Measurements from ENCODE around the gene TBC1D4.

TBC1D4 gene

DNA sequence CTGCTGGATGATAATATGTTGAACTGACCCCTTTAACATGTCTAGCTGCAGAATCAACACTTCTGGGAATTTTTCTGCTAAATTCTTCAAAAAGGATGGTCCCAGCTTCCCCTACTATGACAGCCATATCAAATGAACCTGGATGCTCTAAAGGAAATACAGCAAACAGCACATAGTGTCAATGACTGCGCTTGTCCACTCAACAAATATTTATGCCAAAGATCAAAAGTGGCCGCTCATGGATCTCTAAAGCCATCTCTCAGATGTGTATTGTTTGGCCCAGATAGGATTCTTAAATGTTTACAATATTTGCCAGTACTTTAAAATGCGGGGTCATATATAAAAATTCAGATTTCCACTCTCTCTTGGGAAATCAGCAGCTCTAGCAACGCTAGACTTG lies 3.3 kb downstream of the TBC1D4 start:
- H3K4me3 ChIP-seq (ENCODE audit: low read length) = no peak overlapping the region
- TF ChIP-seq, protein P1, sequence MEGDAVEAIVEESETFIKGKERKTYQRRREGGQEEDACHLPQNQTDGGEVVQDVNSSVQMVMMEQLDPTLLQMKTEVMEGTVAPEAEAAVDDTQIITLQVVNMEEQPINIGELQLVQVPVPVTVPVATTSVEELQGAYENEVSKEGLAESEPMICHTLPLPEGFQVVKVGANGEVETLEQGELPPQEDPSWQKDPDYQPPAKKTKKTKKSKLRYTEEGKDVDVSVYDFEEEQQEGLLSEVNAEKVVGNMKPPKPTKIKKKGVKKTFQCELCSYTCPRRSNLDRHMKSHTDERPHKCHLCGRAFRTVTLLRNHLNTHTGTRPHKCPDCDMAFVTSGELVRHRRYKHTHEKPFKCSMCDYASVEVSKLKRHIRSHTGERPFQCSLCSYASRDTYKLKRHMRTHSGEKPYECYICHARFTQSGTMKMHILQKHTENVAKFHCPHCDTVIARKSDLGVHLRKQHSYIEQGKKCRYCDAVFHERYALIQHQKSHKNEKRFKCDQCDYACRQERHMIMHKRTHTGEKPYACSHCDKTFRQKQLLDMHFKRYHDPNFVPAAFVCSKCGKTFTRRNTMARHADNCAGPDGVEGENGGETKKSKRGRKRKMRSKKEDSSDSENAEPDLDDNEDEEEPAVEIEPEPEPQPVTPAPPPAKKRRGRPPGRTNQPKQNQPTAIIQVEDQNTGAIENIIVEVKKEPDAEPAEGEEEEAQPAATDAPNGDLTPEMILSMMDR (conservative IDR thresholded peaks at IDR 0.05; ENCODE audit: low read length) = no peak

DNA sequence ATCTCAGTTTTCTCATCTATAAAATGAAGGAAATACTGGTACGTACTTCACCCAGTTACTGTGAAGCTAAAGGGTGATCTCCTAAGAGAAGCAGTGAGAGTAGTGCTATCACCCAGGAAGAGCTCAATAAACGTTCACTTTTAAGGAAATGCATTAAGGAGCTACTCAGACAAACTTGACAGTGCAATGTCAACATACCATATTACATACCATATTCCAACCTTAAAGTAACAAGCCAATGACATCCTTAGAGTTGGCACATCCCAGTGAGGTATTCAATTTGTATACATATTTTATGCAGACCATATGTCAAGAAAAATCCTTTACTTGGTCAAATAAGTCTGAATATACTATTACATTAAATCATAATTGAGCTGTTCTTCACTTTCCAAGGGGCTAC lies 7.0 kb downstream of the TBC1D4 start:
- no peak overlapping the region for H3K4me3 ChIP-seq (ENCODE audit: low read length)
- TF ChIP-seq, protein P1 (conservative IDR thresholded peaks at IDR 0.05; ENCODE audit: low read length) = no peak
- DNase-seq (ENCODE audit: low read depth) = no peak

More for the DNA sequence above, 3.3 kb downstream of the TBC1D4 start:
- DNase-seq (ENCODE audit: low read depth) = no peak

- H3K4me3 ChIP-seq (ENCODE audit: low read length) = no peak overlapping the region
- TF ChIP-seq, protein P1 (conservative IDR thresholded peaks at IDR 0.05; ENCODE audit: low read length) = no peak
- no peak for DNase-seq (ENCODE audit: low read depth)
Observed at GRCh38 chr13:75473468-75473867, 8.5 kb downstream of the TBC1D4 start.

DNA sequence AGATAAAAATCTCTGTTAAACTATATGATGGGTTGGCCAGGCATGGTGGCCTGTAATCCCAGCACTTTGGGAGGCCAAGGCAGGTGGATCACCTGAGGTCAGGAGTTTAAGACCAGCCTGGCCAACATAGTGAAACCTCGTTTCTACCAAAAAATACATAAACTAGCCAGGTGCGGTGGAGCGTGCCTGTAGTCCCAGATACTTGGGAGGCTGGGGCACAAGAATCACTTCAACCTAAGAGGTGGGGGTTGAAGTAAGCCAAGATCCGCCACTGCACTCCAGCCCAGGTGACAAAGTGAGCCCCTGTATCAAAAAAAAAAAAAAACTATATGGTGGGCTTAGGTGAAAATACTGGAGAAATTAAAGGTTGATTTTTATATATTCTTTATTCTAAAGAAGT lies 11.3 kb downstream of the TBC1D4 start:
- TF ChIP-seq, protein P1 (conservative IDR thresholded peaks at IDR 0.05; ENCODE audit: low read length) = no peak
- no peak overlapping the region for H3K4me3 ChIP-seq (ENCODE audit: low read length)
- no peak for DNase-seq (ENCODE audit: low read depth)

DNA sequence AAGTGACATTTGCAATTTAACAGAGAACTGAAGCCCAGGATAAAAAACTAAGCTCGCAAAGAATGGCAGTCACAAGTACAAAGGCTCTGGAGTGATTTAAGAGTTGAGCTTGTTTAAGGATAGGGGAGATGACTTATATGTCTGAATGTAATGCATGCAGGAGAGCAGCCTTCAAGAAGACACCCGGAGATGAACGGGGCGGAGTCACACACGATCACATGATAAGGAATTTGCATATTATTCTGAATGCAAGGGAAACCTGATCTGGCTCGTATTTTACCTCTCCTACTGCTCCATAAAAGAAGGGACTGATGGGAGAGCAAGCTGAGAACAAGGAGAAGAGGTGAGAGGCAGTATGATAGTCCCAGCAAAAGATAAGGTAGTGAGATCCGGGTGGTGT lies 12.9 kb downstream of the TBC1D4 start:
- H3K4me3 ChIP-seq (ENCODE audit: low read length) = no peak overlapping the region
- TF ChIP-seq, protein P1 (conservative IDR thresholded peaks at IDR 0.05; ENCODE audit: low read length) = no peak
- no peak for DNase-seq (ENCODE audit: low read depth)

- peak; percentile 33 for DNase-seq (ENCODE audit: low read depth)
- H3K4me3 ChIP-seq (ENCODE audit: low read length) = no peak overlapping the region
- TF ChIP-seq, protein P1 (conservative IDR thresholded peaks at IDR 0.05; ENCODE audit: low read length) = no peak
Observed at GRCh38 chr13:75468602-75469001, 13.4 kb downstream of the TBC1D4 start.

- TF ChIP-seq, protein P1 (conservative IDR thresholded peaks at IDR 0.05; ENCODE audit: low read length) = no peak
- peak; percentile 54 for DNase-seq (ENCODE audit: low read depth)
- H3K4me3 ChIP-seq (ENCODE audit: low read length) = peak overlapping the region; percentile 24
Observed at GRCh38 chr13:75468098-75468497, 13.9 kb downstream of the TBC1D4 start.

Data from AG10803 (cell line).